K562 (cell line): ENCODE measurements around the gene MAMDC2. TPM values are rescaled to one million over a fixed set of nuclear protein-coding genes. Genes with fewer than 3 reads are reported as not detected.

Experiments used
- CUX1 ChIP-seq: fragments of 200-800 bp; sonication (Bioruptor generic); IDR thresholded peaks from 2 replicates; pipeline ENCODE4 v1.6.1; 2016; ENCODE audit warnings: missing genetic modification characterization, missing compliant biosample characterization
- GMEB1 ChIP-seq: fragments of 250-450 bp; sonication (Bioruptor Pico); IDR thresholded peaks from 2 replicates; pipeline ENCODE4 v1.4.0; 2020; ENCODE audit warnings: mild to moderate bottlenecking
- MBD1 ChIP-seq: fragments of 250-450 bp; sonication (Bioruptor Pico); IDR thresholded peaks from 2 replicates; pipeline ENCODE4 v1.8.0; 2022; ENCODE audit warnings: inconsistent platforms
- TEAD1 ChIP-seq, 2 experiments: fragments of 450-650 bp in 1 of 2; sonication (generic) in 1 of 2; formaldehyde crosslinking; IDR thresholded peaks; 2 replicates each; pipeline versions ENCODE4 v1.4.0 to v1.8.0; 2020 to 2022; ENCODE audit warnings: mild to moderate bottlenecking in 2 of 2, missing genetic modification reagents in 1 of 2
- ZNF57 ChIP-seq: fragments of 450-650 bp; formaldehyde crosslinking; IDR thresholded peaks from 2 replicates; pipeline ENCODE4 v1.4.0; 2020; ENCODE audit warnings: mild to moderate bottlenecking, moderate library complexity
- polyA plus RNA-seq, 8 experiments: library from polyadenylated mRNA; depleted of rRNA in 4 of 8; stranded (reverse) in 5 of 8; unstranded in 3 of 8; fragments of >200 nt; fragmentation: Nextera tagmentation in 2 of 8; fragmentation: Illumina TruSeq in 1 of 8; extraction: Ambion mirVana in 2 of 8; extraction: Trizol in 1 of 8; gene quantifications; 2 replicates each; pipeline versions ENCODE4 v1.2.1 to v1.2.3, GENCODE V29; 2011 to 2014; ENCODE audit warnings: inconsistent platforms in 1 of 8, missing spikeins in 1 of 8
- total RNA-seq, 7 experiments: library from RNA; depleted of rRNA in 6 of 7; stranded (reverse); fragments of >200 nt in 6 of 7; fragmentation: Illumina TruSeq in 2 of 7; extraction: Trizol in 2 of 7; gene quantifications; 2 replicates each; pipeline versions ENCODE4 v1.2.1 to v1.2.3, GENCODE V29; 2011 to 2021; ENCODE audit warnings: low replicate concordance in 1 of 7

The MAMDC2 gene
- total and polyA plus RNA-seq, 9 of the 15 experiments (the other 6 are each of a cell fraction or from before 2014, with no cell fraction given): 0.01 to 0.03 TPM; not detected in 7

GRCh38 chr9:70250221-70250620 lies 206.6 kb downstream of the MAMDC2 start (continued):
- no peak for TF ChIP-seq TEAD1 (CRISPR knock-in tag; IDR thresholded peaks at IDR 0.05)
- TF ChIP-seq MBD1 (CRISPR knock-in tag): no peak
- TF ChIP-seq CUX1 (CRISPR knock-in tag): no peak
- TF ChIP-seq GMEB1 (CRISPR knock-in tag): no peak
- TF ChIP-seq ZNF57 (CRISPR knock-in tag): no peak
